PFSK-1 (cell line): ENCODE measurements around the gene TRABD2A.

Source experiments
- FOXP2 ChIP-seq: optimal IDR thresholded peaks from 2 replicates; pipeline ENCODE3; 2011; ENCODE audit warnings: borderline replicate concordance, control low read depth, inconsistent platforms; ENCODE audit not compliant: insufficient read depth; ENCODE audit errors: extremely low read length, extremely low read depth
- POLR2AphosphoS5 ChIP-seq: IDR thresholded peaks from 2 replicates; pipeline ENCODE4 v1.6.1; 2012; ENCODE audit warnings: low read depth, mild to moderate bottlenecking, control low read depth, low read length, moderate library complexity
- REST ChIP-seq, 2 experiments: IDR thresholded peaks; 2 replicates each; pipeline versions ENCODE4 v1.6.1 to v1.8.0; 2011 to 2012; ENCODE audit warnings: low read depth in 2 of 2, low read length in 2 of 2, control low read depth in 1 of 2, inconsistent platforms in 1 of 2, mild to moderate bottlenecking in 1 of 2, moderate library complexity in 1 of 2; ENCODE audit not compliant: insufficient read depth in 1 of 2
- SIN3A ChIP-seq: IDR thresholded peaks from 2 replicates; pipeline ENCODE4 v1.6.1; 2012; ENCODE audit warnings: mild to moderate bottlenecking, low read length, moderate library complexity, borderline replicate concordance; ENCODE audit not compliant: insufficient read depth
- TAF1 ChIP-seq: IDR thresholded peaks from 2 replicates; pipeline ENCODE4 v1.6.1; 2012; ENCODE audit warnings: low read length, control low read depth, borderline replicate concordance; ENCODE audit not compliant: insufficient read depth

TRABD2A gene

GRCh38 chr2:84838434-84839145 lies 42.3 kb downstream of the TRABD2A start:
- no peak for TF ChIP-seq POLR2AphosphoS5

GRCh38 chr2:84836215-84836614 lies 44.7 kb downstream of the TRABD2A start:
- TF ChIP-seq FOXP2, result no peak
- no peak for TF ChIP-seq POLR2AphosphoS5
- TF ChIP-seq REST (IDR thresholded peaks at IDR 0.05; ENCODE audit: insufficient read depth in 1 of 2, low read depth in 2 of 2, low read length in 2 of 2), result no peak
- no peak for TF ChIP-seq TAF1
- TF ChIP-seq SIN3A, result no peak

GRCh38 chr2:84833481-84834150 lies 47.3 kb downstream of the TRABD2A start:
- TF ChIP-seq REST (IDR thresholded peaks at IDR 0.05; ENCODE audit: insufficient read depth in 1 of 2, low read depth in 2 of 2, low read length in 2 of 2) (no peak), FOXP2 (no peak), SIN3A (no peak), TAF1 (no peak), POLR2AphosphoS5 (no peak)

GRCh38 chr2:84832772-84833461 lies 48.0 kb downstream of the TRABD2A start:
- TF ChIP-seq FOXP2, result no peak
- TF ChIP-seq REST (IDR thresholded peaks at IDR 0.05; ENCODE audit: insufficient read depth in 1 of 2, low read depth in 2 of 2, low read length in 2 of 2), result no peak
- TF ChIP-seq TAF1, result no peak
- no peak for TF ChIP-seq POLR2AphosphoS5
- no peak for TF ChIP-seq SIN3A

GRCh38 chr2:84830758-84831500 lies 50.0 kb downstream of the TRABD2A start:
- TF ChIP-seq REST (IDR thresholded peaks at IDR 0.05; ENCODE audit: insufficient read depth in 1 of 2, low read depth in 2 of 2, low read length in 2 of 2) (no peak), POLR2AphosphoS5 (no peak), FOXP2 (no peak), SIN3A (no peak), TAF1 (no peak)
